ENCODE data around the gene MOB1B.
"Not testable (repeated sequence)": the region's sequence is repeated elsewhere in the genome, so short reads cannot be mapped to it uniquely, and the experiment has no call there.

The MOB1B gene

DNA sequence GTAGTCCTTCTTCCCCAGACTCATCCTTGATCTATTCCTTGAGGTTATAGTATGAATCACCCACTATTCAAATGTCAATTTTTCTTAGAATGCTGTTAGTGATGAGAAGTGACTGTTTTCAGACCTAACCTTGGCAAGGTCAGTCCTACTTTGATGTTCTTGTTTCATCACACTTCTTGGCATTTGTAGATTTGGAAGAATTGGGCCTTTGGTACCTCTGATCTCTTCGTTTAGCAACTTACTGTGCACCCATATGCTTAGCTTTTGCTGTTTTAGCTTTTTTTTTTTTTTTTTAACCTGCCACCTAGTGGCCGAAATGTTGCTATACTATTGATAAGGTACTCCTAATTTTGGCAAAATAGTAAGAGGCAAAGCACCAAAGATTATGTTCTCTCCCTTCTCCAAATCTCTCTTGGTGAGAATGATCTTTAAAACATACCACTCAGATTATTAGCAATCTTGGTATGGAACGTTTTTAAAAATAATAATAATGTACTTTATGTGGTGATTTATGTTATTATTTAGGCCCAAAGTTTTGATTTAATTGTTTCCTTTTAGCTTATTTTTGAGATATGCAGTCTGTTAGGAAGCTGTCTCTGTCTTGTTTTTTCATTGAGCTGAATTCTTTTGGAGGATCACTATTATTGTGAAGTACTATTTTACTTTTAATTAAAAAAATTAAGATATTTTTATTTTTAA lies 107.9 kb downstream of the MOB1B start:
- DNase-seq = peak; percentile 25 to 64

DNA sequence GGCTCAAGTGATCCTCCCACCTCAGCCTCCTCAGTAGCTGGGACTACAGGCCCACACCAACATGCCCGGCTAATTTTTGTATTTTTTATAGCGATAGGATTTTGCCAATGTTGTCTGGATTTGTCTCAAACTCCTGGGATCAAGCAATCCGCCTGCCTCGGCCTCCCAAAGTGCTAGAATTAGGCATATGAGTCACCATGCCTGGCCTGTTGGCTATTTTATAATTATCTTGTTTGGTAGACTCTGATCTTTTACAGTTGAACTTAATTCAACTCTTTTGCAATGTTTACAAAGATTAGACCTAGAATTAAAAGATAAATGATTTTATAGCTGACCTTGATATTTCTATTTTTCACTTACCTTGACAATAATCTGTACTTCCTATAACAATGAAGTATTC lies 109.3 kb downstream of the MOB1B start:
- no peak for DNase-seq

DNA sequence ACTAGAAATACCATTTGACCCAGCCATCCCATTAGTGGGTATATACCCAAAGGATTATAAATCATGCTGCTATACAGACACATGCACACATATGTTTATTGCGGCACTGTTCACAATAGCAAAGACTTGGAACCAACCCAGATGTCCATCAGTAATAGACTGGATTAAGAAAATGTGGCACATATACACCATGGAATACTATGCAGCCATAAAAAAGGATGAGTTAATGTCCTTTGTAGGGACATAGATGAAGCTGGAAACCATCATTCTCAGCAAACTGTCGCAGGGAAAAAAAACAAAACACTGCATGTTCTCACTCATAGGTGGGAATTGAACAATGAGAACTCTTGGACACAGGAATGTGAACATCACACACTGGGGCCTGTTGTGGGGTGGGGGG lies 115.2 kb downstream of the MOB1B start:
- not testable (repeated sequence) for DNase-seq

DNA sequence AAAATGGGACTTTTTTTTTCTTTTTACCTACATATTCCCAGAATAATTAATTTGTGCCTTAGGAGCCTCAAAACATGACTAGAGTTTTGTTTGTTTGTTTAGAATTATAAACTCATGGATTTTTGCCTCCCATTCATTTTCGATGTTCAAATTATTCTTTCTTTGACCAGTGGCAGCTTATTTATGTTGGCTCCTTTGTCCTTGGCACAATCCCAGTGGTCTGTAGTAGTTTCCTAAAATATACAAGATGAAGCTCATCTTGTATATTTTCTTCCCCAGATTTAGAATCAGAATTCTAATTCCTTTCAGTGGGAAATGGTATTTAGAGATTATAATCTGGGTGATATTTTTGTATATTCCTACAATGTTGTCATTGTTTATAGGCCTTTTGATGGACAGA lies 118.4 kb downstream of the MOB1B start:
- DNase-seq = no peak

DNA sequence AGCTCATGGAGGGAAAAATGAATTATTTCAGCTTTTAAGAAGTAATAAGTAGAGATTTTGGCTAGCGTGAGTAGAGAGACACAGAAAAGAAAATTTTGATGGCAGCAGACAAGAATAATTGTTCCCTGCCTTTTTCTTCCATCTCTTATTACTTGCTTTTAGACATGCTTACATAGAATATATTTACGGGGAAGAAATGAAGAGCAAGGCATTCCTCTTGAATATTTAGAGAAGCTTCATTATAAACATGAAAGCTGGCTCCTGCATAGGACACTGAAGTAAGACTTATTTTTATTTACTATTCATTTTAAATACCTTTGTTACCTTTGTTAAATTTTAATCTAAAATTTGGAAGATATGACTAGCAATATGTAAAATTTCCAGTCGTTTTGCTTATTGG lies 123.5 kb downstream of the MOB1B start:
- DNase-seq = no peak

DNA sequence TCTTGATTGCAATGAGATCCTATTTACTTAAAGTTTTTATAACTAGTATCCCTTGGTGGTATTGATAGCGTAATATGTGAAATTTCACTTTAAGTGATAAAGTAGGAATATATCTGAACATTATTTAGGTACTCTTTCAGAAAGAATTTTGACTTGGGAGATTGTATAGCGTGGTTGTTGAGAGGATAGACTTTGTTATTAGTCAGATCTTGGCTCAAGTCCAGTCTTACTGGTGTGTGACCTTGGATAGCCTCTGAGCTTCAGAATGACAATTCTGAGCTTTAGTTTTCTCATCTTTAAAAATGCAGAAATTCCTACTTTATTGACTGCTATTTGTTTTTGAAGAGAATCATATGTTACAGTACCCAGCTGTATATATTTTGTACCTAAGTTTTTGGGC lies 123.9 kb downstream of the MOB1B start:
- peak in 1 of 2 donors; percentile 5 for DNase-seq

DNA sequence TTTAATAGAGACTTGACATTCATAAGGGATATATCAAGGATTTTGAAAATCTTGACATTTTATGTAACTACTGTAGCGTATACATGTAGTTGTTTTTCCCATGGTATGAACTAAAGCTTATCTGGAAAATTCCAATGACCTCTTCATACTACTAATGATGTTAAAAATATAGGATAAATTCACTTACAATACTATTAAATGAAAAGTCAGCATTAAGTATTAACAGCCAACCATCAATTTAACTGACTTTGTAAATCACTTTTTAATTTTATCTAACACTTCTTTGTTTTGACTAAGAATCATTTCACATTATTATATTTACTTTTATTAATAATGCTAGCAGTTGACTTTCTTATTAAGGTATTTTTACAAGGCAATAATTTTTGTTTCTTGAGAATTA lies 125.4 kb downstream of the MOB1B start:
- no peak for DNase-seq

DNA sequence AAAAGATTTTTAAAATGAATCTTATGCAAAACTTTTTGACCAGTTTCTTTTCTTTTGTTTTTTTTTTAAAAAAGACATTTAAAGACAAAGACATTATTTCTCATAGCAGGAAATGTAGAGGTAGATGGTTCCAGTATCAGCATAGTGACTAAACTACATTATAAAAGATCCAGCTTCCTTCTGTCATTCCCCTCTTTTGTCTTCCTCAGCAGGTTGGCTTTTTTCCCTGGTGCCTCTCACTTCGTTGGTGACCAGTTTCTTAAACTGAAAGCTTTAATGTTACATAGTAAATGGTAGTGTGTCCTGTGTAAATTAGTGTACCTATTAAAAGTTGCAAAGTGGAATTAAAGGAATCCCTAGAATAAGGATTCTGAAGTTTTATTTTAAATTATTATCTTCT lies 127.3 kb downstream of the MOB1B start:
- DNase-seq = no peak

DNA sequence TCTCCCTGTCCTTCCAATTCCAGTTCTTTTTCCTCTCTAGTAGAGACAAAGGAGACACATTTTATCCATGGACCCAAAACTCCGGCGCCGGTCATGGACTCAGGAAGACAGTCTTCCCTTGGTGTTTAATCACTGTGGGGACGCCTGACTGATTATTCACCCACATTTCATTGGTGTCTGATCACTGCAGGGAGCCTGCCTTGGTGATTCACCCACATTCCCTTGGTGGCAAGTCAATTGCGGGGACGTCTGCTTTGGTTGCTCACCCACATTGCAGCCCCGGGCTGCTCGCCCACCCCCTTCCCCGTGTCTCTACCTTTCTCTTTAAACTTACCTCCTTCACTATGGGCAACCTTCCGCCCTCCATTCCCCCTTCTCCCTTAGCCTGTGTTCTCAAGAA lies 129.9 kb downstream of the MOB1B start:
- DNase-seq = not testable (repeated sequence)
